ENCODE measurements around the gene ARHGAP8.

- TF ChIP-seq CTCF (conservative IDR thresholded peaks at IDR 0.05; ENCODE audit: low read depth in 2 of 2) = no peak
- no peak for TF ChIP-seq STAT1 (IDR thresholded peaks at IDR 0.05; ENCODE audit: unreplicated experiment)
- TF ChIP-seq REST (IDR thresholded peaks at IDR 0.05; ENCODE audit: unreplicated experiment) = no peak
- TF ChIP-seq EZH2phosphoT487 (IDR thresholded peaks at IDR 0.05; ENCODE audit: unreplicated experiment) = no peak
Measured at GRCh38 chr22:44797181-44797725, 44.9 kb downstream of the ARHGAP8 start.
